Stimulated activated CD4-positive, alpha-beta T cell treated with anti-CD3 and anti-CD28 coated beads, Interleukin-4, amount 100 ng/mL, for 24 hours (primary cell): ENCODE data around the gene LTBP1.

Experiments
- DNase-seq: peaks from one replicate; pipeline ENCODE4 v3.0.0-alpha.2; 2020

The LTBP1 gene

GRCh38 chr2:33084433-33084832 lies 137.7 kb downstream of the LTBP1 start:
- no peak for DNase-seq

- no peak for DNase-seq
These were observed 138.9 kb downstream of the LTBP1 start for GRCh38 chr2:33085646-33086045.

DNA sequence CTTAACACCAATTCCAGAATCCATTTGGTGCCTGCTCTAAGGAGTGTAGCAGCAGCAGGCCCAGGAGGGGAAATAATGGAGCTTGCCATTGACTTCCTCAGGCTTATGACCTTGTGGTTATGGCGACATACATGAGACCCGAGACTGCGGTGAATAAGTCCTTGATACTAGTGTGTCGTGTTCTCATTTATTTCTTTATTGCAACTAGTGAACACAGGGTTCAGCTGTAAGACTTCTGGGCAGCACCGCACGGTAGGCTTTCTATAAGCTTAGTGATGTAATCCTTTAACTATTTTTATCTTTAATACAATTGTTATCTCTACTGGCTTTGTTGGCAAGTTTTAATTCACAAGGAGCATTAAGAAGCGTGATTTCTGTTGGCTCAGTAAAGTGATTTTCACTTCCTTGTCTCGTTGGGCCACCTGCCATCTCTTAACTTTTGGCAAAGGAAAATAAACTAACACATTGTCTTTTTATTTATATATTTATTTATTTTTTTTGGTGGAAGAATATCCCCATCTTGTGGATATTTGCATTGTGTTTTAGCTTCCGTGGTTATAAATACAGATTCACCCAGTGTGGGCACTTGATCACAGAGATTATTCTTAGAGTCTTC lies 139.8 kb downstream of the LTBP1 start:
- no peak for DNase-seq

DNA sequence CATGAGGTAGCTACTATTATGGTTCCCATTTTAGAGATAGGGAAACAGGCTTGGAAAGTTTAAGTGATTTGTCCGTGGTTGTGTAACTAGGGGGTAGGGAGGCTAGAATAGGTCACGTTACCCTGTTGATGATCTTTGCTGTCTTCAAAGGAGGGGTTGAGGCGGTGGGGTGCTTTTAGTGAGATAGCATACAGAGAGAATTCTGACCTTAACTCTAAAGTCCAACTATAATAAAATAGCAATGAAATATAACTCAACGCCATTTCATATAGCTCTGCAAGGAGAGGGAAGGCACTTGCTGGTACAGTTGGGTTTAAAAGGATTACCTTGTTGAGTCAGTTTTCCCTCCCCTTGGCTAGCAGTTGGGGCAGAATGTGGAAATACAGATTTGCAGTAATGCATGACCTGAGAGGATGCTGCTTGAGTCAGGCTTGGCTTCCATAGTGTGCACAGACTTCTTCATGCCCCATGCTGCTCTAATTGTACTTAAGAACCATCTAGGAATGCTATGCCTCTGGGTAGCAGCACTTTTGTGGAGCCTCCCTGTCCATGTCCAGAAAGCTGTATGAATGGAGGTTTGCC lies 143.9 kb downstream of the LTBP1 start:
- no peak for DNase-seq

GRCh38 chr2:33091541-33092123 lies 144.9 kb downstream of the LTBP1 start:
- no peak for DNase-seq

DNA sequence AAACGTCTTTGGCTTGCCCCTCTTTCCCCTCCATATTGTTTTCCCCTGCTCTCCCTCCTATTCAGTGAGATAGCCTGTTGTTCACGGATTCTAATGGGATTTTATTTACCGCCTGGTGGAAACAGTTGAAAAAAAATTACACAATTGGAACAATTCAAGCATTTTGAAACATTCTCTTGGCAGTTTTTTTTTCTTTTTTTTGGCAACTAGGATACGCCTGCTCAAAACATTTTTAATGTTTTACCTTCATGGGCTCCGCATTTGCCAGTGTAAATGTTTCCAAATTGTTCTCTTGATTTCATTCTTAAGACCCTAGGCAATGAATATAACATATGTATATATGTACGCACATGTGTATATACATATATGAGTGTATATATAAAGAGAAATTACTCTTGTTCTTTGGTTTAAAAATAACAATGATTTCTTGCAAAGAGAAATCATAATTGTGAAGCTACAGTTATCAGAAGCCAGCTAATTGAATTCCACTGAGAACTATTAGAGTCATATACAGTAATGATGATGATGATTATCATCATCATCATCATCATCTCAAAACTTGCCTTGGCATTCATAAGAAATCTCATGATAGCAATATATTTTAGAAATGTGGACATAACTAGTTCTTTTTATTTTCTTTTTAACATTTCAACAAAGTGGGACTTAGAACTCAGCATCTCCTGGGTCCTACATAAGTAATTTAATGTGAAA lies 146.7 kb downstream of the LTBP1 start:
- DNase-seq = no peak

GRCh38 chr2:33094303-33094702 lies 147.6 kb downstream of the LTBP1 start:
- no peak for DNase-seq

GRCh38 chr2:33099989-33100388 lies 153.2 kb downstream of the LTBP1 start:
- no peak for DNase-seq

GRCh38 chr2:33100921-33101320 lies 154.2 kb downstream of the LTBP1 start:
- DNase-seq = no peak

GRCh38 chr2:33104052-33104623 lies 157.4 kb downstream of the LTBP1 start:
- DNase-seq = no peak

GRCh38 chr2:33104726-33105125 lies 158.0 kb downstream of the LTBP1 start:
- no peak for DNase-seq

- DNase-seq = no peak
These were observed 159.4 kb downstream of the LTBP1 start for GRCh38 chr2:33106115-33106514.

DNA sequence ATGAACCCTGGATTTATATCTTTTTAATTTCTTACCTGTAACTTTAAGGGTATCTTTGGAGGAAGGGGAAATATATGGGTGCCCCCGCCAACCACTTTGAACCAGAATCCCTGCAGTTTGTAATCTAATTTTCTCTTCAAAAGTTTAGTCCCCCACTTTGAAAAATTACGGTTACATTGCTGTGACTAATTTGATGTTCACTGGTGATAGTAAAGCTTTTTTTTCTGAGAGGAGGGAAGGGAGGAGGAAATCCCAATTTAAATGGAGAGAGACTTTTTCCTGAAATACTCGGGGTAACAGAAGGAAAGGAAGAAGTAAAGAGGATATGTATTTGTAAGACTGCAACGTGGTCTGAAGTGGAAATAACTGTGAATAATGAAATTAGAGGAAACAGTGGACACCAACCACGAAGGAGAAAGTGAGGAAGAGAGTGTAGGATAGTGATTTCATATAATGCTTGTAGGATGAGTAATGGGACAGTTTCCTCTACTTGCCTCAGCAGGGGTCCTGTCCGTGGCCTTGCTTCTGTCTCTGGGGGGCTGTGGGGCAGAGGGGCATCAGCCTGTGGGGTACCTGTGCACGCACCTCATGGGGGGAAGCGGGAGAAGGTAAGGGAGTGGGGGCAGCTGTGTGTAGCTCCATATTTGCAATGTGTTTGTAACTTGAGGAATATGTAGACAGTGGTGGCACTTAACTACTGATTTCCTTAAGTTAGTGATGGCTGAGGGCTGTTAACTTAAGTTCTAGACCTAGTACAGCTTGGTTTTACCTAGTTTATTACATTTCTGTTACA lies 161.1 kb downstream of the LTBP1 start:
- DNase-seq = no peak

DNA sequence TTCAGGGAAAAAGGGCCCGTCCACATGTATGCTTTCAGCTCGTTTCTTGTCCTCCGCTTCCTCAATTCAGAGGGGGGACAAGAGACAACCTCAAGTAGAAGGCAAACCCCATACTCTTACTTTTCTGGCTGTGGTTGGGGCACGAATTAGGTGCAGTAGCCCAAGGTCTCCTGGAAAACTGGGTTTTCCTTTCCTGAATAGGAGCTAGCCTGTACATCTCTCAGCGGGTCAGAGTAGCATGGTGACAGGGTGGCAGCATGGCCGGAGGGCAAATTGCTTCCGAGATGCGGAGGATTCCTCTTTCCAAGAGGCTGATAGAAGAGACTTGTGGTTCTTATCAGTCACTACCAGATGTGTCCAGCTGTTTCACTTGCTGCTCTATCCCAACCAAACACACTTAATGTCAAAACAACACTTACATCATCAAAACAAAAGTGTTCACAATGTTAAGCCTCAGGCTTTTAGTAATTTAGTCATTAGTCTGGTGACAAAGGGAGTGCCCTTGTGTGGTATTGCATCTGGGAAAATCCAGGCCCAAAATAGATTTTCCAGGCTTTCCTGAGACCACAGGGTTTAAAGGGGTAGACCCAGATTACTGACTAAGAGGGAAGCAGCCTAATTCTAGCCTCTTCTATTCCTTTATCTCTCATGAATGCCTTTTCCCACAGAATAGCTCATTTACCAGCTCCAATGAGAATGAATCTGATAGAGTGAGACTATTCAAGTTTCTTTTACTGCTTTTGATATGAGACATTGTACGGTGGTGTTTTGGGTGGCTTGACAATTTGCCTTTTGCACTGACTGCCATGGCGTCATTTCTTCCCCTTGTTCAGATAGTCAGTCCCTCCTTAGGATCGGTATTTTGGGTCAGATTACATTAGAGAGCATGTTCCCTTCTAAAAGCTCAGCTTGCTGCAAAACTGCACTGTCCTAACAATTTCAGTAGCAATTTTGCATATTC lies 162.0 kb downstream of the LTBP1 start:
- DNase-seq = no peak

DNA sequence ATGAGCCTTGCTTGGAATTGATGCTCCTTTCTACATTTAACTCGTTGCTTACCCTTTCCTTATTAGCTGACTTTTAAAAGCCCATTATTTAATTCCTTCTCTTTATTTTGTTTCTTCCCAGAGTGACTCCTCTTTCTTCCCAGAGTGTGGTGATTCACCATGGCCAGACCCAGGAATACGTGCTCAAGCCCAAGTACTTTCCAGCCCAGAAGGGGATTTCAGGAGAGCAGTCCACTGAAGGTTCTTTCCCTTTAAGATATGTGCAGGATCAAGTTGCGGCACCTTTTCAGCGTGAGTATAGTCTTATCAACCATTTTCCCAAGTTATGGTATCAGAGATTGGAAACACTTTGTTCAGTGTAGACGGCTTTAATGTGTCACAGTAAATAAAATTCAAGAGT lies 163.7 kb downstream of the LTBP1 start:
- no peak for DNase-seq

- no peak for DNase-seq
These were observed 164.3 kb downstream of the LTBP1 start for GRCh38 chr2:33111002-33111446.

- no peak for DNase-seq
These were observed 168.4 kb downstream of the LTBP1 start for GRCh38 chr2:33115196-33115595.

GRCh38 chr2:33115728-33116127 lies 169.0 kb downstream of the LTBP1 start:
- no peak for DNase-seq

DNA sequence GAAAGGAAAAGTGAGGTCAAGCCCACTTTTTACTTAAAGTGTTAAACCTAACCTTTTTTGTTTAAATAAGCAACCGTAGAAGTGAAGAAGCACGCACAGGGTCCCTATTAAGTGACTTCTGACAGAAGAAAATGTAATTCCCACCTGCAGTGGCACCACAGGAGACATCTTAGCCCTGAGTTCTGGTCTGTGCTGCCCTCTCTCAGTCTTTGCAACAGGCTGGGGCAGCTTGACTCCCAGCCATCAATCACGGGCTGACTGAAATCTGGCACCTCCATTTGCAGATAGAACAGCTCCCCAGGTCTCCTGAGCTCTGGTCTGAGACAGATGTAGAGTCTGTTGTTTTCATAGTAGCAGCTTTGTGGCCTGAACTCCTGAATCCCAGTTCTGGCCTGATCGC lies 170.0 kb downstream of the LTBP1 start:
- no peak for DNase-seq

GRCh38 chr2:33118651-33119050 lies 171.9 kb downstream of the LTBP1 start:
- no peak for DNase-seq

- no peak for DNase-seq
These were observed 174.7 kb downstream of the LTBP1 start for GRCh38 chr2:33121416-33121815.

GRCh38 chr2:33121925-33122324 lies 175.2 kb downstream of the LTBP1 start:
- no peak for DNase-seq
